ENCODE measurements around the gene TXNRD2.

The TXNRD2 gene

GRCh38 chr22:19976671-19977070, 35.1 kb upstream of the TXNRD2 start:
- no peak for DNase-seq (ENCODE audit: low read depth in 1 of 2, low spot score in 1 of 2)
- in situ Hi-C loops (cut with HindIII; ENCODE audit: low pct_unique_long_range_greater_than_20kb, low sequenced_read_pairs), result no loop called here
- no peak for TF ChIP-seq JUND (IDR thresholded peaks at IDR 0.05; ENCODE audit: low read depth)

- no peak for TF ChIP-seq JUND (IDR thresholded peaks at IDR 0.05; ENCODE audit: low read depth)
- DNase-seq (ENCODE audit: low read depth in 1 of 2, low spot score in 1 of 2), result no peak
- in situ Hi-C loops (cut with HindIII; ENCODE audit: low pct_unique_long_range_greater_than_20kb, low sequenced_read_pairs), result no loop called here
Observed at GRCh38 chr22:19975707-19976035, 34.1 kb upstream of the TXNRD2 start.

- in situ Hi-C loops (cut with HindIII; ENCODE audit: low pct_unique_long_range_greater_than_20kb, low sequenced_read_pairs), result no loop called here
- no peak for TF ChIP-seq JUND (IDR thresholded peaks at IDR 0.05; ENCODE audit: low read depth)
- no peak for DNase-seq (ENCODE audit: low read depth in 1 of 2, low spot score in 1 of 2)
Observed at GRCh38 chr22:19974935-19975706, 33.5 kb upstream of the TXNRD2 start.

GRCh38 chr22:19974268-19974861, 32.7 kb upstream of the TXNRD2 start:
- DNase-seq (ENCODE audit: low read depth in 1 of 2, low spot score in 1 of 2), result peak; percentile 72 to 78
- TF ChIP-seq JUND (IDR thresholded peaks at IDR 0.05; ENCODE audit: low read depth), result no peak
- in situ Hi-C loops (cut with HindIII; ENCODE audit: low pct_unique_long_range_greater_than_20kb, low sequenced_read_pairs), result no loop called here

GRCh38 chr22:19973551-19974267, 32.1 kb upstream of the TXNRD2 start:
- no peak for DNase-seq (ENCODE audit: low read depth in 1 of 2, low spot score in 1 of 2)
- in situ Hi-C loops (cut with HindIII; ENCODE audit: low pct_unique_long_range_greater_than_20kb, low sequenced_read_pairs), result no loop called here

GRCh38 chr22:19972652-19973550, 31.3 kb upstream of the TXNRD2 start:
- in situ Hi-C loops (cut with HindIII; ENCODE audit: low pct_unique_long_range_greater_than_20kb, low sequenced_read_pairs), result no loop called here
- TF ChIP-seq JUND (IDR thresholded peaks at IDR 0.05; ENCODE audit: low read depth), result no peak
- no peak for DNase-seq (ENCODE audit: low read depth in 1 of 2, low spot score in 1 of 2)

More at GRCh38 chr22:19973551-19974267, 32.1 kb upstream of the TXNRD2 start:
- no peak for TF ChIP-seq JUND (IDR thresholded peaks at IDR 0.05; ENCODE audit: low read depth)

GRCh38 chr22:19972251-19972650, 30.6 kb upstream of the TXNRD2 start:
- DNase-seq (ENCODE audit: low read depth in 1 of 2, low spot score in 1 of 2), result no peak
- no peak for TF ChIP-seq JUND (IDR thresholded peaks at IDR 0.05; ENCODE audit: low read depth)
- in situ Hi-C loops (cut with HindIII; ENCODE audit: low pct_unique_long_range_greater_than_20kb, low sequenced_read_pairs), result no loop called here

- in situ Hi-C loops (cut with HindIII; ENCODE audit: low pct_unique_long_range_greater_than_20kb, low sequenced_read_pairs), result no loop called here
- TF ChIP-seq JUND (IDR thresholded peaks at IDR 0.05; ENCODE audit: low read depth), result no peak
- no peak for DNase-seq (ENCODE audit: low read depth in 1 of 2, low spot score in 1 of 2)
Observed at GRCh38 chr22:19971276-19972124, 29.9 kb upstream of the TXNRD2 start.

GRCh38 chr22:19970479-19971275, 29.1 kb upstream of the TXNRD2 start:
- no peak for TF ChIP-seq JUND (IDR thresholded peaks at IDR 0.05; ENCODE audit: low read depth)
- in situ Hi-C loops (cut with HindIII; ENCODE audit: low pct_unique_long_range_greater_than_20kb, low sequenced_read_pairs), result no loop called here
- peak; percentile 67 to 73 for DNase-seq (ENCODE audit: low read depth in 1 of 2, low spot score in 1 of 2)

GRCh38 chr22:19970031-19970478, 28.4 kb upstream of the TXNRD2 start:
- in situ Hi-C loops (cut with HindIII; ENCODE audit: low pct_unique_long_range_greater_than_20kb, low sequenced_read_pairs), result no loop called here
- no peak for TF ChIP-seq JUND (IDR thresholded peaks at IDR 0.05; ENCODE audit: low read depth)
- DNase-seq (ENCODE audit: low read depth in 1 of 2, low spot score in 1 of 2), result no peak
